NCI-H1048 (cell line): ENCODE results near the gene CLDN15.

ENCODE experiments used
- DNase-seq: peaks from one replicate; lab custom pipeline; 2025; lab: John Stamatoyannopoulos, UW

Gene CLDN15

DNA sequence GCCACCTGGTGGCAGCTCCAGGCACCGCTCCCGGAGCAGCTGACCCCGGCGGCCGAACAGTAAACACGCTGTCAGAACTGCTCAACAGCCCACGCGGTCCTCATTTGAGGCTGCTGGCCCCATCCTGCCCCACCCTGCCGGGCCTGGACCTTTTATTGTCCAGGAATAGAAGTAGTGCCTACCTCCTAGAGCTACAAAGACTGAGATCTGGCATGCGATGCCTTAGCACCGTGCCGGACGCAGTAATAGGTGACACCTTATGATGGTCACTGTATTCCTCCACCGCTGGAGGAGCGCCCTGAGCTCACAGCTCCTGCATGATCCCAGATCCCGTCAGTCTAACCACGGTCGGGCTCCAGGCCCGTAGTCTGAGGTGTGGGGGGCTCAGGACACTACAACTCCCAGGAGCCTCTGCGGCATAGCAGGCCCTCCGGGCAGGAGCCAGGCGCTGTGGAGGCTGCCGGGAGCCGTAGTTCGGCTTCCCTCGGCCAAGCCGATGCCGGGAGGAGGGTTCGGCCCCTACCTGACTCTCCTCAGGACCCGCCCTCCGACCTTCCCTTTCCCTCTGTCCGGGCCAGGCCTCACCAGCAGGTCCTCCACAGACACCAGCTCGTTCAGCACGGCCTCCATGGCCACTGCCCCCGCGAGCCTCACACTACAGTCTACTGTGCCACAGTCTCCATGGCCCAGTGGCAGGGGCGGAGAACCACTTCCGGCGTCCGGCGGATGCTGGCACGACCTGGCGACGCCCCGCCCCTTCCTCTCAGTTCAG is 7.0 kb upstream of the CLDN15 start, which contains the start of gene FIS1:
FIS1 (minus strand) TSS at position 707 of the 772 bp plus-strand sequence; CDS start at position 630, 77 bp downstream.
- peak; percentile 68 for DNase-seq

DNA sequence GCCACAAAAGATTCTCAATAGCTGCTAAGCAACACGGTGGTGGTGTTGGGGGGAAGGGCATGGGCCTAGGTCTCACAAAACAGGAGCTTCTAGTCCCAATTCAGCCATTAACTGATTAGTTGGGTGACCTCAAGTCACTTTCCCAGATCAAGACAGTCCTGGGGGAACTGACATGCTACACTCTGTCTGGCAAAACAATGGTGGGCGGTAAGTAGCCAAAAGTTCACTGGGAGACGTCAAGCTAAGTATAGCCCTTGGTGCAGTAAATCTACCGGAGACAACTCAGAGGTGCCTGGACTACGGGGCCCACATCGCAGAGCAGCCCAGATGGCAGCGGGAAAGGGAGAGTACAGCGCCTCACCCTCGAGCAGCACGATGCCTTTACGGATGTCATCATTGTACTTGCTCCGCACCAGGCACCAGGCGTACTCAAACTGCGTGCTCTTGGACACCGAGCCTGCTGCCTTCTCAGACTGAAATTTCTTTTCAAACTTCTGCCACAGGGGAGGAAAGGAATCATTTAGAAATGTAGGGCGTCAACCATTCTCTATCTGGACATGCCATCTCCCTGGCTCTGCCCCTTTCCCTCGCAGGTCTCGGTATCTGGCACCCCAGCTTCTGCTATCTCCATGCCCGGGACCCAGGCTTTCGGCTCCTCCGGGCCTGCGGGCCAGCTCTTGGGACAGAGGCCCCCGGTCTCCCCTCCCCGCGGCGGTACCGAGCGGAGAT is 6.2 kb upstream of the CLDN15 start:
- no peak for DNase-seq

DNA sequence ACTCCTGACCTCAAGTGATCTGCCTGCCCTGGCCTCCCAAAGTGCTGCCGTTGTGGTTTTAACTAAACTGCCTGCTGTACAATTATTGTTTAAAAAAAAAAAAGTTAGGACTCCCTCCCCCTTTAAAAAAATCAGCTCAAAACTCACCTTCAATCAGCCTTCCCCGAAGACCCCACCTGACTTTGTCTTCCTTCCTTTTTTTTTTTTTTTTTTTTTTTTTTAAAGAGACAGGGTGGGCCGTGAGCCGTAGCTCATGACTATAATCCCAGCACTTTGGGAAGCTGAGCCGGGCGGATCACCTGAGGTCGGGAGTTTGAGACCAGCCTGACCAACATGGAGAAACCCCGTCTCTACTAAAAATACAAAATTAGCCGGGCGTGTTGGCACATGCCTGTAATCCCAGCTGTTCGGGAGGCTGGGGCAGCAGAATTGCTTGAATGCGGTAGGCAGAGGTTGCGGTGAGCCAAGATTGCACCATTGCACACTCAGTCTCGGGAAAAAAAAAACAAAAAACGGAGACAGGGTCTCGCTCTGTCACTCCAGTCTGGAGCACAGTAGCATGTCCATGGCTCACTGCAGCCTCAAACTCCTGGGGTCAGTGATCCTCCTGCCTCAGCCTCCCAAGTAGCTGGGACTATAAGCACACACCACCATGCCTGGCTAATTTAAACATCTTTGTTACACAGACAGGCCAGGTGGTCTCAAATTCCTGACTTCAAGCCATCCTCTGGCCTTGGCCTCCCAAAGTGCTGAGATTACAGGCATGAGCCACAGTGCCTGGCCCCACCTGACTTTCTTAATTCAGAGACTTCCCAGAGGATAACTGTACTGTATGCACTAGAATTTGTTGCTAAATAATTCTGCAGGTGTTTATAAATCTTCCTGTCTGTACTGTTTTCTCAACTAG is 4.1 kb upstream of the CLDN15 start:
- DNase-seq = no peak

DNA sequence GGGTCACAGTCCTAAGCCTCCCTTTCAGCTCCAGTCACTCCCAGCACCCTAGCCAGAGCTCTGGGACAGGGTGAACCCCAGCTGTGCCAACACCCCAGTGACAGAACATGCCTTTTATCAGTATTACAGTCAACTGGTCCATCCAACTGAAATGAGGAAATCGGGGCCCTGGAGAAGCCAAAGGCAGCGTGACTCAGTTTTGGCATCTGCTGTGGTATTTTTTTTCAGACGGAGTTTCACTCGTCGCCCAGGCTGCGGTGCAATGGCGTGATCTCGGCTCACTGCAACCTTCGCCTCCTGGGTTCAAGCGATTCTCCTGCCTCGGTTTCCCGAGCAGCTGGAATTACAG is 3.4 kb upstream of the CLDN15 start:
- no peak for DNase-seq

DNA sequence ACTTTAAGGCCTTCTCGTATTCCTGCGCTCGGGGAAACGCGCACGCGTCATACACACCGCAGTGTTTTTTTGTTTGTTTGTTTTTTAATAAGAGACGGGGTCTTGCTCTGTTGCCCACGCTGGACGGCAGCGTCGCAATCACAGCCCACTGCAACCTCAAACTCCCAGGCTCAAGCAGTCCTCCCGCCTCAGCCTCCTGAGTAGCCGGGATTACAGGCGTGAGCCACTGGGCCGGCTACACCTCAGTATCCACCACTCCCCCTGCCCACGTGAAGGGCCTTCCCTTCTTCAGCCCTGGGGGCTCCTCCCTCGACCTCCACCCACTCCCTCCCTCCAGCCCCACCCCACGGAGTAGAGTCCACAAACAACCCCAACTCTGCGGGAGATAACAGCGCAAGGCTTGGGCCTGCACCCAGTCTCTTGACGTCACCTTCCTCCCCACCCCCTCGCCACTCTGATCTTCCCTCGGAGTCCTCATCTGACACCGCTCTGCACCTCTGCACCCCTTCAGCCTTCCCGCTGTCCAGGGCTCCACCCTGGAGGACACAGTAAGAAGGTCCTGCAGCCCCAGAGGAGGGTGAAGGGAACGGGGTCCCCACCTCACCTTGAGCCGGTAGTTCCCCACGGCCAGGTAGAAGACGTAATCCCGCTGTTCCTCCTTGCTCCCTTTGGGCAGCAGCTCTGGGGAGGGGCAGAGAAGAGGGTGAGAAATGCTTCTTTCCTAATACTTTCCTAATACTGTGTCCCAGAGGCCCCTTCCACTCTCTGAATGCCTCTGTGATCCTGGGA is 2.8 kb upstream of the CLDN15 start:
- DNase-seq = no peak

DNA sequence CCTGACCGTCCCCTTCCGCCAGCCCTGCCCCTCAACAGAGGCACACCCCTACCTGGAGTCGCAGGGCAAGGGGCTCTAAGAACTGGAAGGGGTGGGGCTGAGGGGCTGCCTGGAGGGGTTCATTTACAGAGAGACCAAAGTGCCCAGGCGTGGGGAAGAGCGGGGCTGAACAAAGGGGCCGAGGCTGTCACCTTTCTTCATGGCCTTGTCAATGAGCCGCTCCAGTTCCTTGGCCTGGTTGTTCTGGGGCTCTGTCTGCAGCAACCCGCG is 2.3 kb upstream of the CLDN15 start:
- no peak for DNase-seq

DNA sequence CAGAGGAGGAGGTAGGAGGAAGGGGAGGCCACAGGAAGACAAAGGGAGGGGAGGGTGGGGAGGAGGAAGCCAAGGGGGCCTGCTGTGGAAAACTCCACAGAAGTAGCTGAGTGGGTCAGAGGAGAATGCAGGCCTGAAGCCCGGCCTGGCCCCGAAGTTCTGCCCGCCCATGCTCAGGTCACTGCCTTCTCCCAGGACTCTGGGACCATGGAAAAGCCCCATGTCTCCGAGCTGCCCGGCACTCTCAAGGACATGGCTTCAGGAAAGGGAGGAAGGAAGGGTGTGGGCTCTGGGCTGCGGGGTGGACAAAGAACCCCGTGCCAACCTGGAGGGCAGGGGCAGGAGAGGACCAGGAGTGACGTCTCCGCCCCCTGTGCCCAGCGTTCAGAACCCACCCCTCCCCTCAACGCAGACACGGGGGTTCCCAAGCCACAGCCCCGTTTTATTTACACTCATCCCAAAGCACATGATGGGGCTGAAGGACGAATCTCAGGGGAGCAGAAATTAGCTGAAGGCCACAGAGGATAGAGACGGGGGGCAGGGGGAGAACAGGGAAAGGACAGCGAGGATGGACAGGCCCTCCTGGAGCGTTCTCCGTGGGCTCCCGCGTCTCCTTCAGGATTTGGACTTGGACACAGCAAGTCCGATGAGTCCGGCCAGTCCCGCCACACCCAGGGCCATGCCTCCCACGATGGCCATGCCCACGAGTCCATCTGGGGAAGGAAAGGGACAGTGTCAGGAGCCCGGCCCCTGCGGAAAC is 1.8 kb upstream of the CLDN15 start:
- no peak for DNase-seq

DNA sequence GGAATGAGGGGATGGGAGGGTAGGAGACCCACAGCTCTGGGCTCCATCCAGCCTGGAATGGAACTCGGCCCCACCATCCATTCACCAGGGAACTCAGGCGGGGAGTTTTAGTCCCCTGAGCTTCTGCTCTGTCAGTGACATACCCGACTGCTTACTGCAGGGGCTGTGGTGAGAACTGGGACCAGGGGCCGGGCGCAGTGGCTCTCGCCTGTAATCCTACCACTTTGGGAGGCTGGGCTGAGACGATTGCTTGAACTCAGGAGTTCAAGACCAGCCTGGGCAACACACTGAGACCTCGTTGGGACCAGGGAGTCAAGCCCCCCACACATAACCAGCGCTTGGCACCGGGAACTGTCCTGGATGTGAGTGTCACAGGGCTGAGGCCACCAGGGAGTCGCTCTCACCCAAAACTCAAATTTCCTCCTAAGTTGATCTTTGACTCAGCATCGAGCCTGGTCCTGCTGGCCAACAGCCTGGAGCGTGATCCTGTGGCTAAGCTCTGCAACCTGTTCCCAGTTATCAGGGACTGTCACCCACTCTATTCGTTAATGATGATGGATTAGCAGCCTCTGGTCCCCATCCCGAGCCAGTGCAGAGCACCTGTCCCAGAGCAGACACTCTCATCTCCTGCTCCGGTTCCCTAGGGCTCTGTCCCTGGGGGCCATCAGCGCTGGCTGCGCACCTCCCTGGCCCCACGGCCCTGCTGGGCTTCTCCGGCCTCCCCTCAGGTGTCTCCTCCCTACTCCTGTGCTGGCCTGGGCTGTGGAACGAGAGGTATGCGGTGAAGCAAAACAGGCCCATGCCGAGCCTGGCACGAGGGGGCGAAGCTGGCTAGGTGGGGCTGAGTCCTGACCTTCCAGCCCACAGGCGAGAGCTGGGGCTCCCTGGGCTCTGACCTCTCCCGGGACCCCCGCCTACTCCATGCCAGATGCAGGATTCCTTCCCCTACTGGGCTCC is 902 bp upstream of the CLDN15 start:
- DNase-seq = no peak

DNA sequence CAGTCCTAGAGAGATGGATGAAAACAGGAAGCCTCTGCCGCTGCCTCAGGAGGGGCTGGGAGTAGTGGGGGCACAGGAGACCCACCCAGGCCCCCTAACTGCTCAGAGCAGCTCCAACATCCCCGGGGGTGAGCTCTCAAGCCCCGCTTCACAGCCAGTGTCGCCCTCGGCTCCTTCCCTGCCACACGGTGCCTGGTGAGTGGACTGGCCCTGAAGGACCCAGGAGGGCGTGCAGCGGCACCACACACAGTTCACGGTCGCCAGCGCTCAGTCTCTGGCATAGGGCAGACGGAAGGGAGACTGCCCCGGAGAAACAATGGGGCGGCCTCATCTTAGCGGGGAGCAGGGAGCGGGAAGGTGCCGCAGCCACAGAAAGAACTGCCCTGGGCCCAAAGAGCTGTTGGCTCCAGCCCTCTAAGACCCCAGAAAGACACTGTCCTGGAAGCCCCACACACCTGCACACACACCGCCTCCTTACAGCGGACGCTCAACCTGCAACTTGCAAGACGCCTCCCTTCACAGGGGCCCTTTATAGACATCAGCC is 1.2 kb downstream of the CLDN15 start:
- no peak for DNase-seq

DNA sequence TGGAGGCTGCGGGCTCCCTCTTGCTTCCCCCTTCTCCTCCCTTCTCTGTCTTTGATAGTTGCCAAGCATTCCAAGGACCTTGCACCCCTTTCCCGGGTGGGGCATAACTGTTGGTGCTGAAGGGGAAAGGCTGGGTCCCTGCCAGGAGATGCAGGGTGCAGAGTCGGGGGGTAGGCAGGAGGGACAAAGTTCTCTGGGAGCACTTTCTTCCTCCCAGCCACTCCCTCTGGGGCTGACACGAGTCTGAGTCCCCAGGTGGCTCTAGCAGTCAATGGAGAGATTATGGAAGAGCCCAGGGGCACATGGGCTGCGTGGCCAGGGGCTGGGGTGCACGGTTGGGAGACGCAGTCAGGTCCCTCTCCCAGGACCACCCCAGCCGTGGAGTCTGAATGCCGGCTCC is 2.1 kb downstream of the CLDN15 start:
- no peak for DNase-seq

DNA sequence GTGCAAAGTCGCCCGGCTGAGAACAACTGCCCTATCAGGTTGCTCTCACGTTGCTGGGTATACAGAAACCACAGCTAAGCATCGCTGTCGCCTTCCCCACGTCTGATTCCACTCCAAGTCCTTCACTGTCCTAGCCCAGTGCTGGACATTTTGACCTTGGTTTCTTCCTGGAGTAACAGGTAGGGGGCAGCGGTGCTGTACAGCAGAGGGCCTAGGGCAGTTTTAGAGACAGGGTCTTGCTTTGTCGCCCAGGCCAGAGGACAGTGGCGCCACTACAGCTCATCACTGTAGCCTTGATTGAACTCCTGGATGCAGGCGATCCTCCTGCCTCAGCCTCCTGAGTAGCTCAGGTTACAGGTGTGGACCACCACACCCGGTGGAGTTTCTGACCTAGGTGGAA is 2.6 kb downstream of the CLDN15 start:
- DNase-seq = no peak

DNA sequence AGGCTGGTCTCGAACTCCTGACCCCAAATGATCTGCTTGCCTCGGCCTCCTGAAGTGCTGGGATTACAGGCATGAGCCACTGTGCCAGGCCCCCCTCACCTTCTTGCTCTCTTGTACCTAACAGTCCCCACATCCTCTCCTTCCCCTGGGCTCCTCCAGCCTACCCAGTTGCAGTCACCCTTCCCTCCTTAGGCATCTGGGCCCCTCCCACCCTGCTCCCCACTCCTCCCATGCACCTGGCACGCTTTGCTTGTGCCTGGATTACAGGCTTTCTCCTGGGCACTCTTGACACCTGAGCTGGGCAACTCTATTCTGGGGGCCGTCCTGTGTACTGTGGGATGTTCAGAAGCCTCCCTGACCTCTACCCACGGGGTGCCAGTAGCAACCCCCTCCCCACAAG is 3.0 kb downstream of the CLDN15 start:
- no peak for DNase-seq

DNA sequence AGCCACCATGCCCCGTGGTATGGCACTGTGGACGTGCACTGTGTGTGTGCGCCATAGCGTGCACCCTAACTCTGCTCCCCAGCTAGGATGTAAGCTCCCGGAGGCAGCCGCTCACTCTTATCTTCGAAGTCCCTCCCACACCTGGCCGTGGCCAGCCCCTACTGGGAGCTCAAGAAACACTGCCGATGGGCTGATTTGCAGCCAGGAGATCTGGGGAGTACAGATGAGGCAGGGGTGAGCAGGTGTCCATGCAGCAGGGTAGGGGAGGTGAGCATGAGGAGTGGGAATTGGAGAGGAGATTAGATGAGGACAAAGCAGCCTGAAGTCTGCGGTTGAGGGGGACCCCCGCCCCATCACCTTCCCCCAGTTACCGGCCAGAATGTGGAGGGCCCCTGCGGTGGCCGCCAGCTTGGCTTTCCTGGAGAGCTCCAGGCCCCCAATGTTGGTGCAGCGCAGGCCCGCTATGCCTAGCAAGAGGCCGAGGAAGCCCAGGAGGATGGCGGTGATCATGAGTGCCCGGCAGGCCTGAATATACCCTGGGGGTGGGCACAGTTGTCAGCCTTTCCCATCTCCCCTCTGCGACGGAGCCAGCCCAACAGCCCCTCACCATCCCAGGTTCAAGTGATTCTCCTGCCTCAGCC is 3.6 kb downstream of the CLDN15 start:
- no peak for DNase-seq

DNA sequence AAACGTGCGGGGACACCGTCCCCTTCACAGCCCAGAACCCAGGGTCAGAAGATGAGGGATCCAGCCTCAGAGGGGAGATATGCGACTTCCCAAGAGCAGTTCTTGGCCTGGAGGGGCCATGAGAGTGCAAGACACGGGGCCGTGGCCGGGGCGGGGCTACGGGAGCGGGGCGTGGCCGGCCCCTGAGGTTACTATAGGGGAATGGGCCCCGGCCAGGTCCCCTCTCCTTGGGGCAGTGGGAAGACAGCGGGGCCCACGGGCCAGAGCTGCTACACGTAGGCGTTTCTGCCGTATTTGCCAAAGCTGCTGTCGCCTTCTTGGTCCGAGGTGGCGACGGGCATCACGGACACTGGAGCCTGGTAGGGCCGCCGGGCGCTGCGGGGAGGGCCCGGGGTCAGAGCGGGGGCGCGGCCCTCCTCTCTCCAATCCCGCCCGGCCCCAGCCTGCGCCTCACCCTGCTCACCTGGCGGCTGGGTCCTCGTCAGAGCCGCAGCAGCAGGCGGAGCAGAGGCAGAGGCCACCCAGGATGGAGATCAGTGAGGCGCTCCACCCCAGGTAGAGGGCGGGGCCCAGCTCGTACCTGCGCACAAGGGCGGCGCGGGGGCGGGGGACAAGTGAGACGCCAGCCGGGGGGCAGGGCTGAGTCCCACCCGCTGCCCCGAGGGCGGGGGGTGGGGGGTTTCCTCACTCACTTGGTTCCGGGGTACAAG is 5.3 kb downstream of the CLDN15 start:
- DNase-seq = peak; percentile 24

DNA sequence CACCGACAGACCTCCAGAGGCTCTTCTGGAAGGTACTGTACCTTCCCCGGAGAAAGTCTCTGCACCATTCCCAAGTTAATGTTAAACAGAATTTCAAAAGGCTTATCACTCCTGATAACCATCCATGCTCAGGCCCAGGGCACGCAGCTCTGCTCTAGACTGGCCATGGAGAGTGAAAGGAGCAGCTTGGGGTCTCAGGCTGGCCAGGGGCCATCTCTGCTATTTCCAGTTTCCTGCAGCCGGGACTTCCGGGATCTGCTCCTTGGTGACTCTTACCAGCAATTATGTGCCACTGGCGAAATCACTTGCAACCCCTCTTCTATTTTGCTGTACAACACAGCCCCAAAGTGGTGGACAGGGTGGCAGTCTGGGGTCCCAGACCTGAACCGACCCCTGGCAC is 6.0 kb downstream of the CLDN15 start:
- DNase-seq = no peak

DNA sequence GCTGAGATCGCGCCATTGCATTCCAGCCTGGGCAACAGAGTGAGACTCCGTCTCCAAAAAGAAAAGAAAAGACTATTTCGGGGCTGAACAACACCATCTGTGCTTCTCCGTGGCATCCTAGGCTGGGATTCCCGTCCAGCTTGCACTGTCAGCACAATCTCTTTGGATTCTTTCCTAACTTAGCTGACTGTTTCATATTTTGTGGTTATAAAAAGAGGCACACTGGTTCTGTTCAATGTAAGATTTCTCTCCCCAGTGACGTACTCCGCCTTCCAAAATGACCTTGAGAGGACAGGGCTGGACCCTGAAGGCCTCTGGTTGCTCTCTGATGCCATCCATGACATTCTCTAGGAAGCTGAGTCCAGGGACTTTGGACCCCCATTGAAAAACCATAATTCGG is 10.9 kb downstream of the CLDN15 start:
- no peak for DNase-seq

DNA sequence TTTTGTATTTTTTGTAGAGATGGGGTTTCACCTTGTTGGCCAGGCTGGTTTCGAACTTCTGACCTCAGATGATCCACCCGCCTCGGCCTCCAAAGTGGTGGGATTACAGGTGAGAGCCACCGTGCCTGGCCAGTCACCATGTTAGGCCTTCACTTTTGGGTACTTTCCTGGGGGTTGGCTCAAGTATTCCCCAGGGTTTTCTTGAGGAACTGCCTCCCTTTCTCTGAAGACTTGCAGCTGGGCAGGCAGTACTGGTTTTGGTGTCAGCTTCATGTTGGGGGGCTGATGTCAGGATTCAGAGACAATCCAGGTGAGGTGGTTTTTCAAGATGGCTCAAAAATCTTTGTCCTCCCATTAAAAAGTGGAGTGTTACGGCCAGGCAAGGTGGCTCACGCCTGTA is 12.0 kb downstream of the CLDN15 start:
- DNase-seq = no peak

DNA sequence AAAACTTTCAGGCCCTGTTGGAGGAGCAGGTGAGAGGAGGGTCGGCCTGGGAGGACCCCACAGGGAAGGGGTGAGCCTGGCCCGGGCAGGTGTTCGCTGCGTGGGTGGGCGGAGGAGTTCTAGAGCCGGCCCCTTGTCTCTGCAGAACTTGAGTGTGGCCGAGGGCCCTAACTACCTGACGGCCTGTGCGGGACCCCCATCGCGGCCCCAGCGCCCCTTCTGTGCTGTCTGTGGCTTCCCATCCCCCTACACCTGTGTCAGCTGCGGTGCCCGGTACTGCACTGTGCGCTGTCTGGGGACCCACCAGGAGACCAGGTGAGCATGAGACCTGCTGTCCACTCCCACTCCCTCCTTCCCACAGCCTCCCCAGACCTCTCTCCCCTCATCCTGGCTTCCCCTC is 14.1 kb downstream of the CLDN15 start:
- DNase-seq = no peak
